Dedifferentiated amniotic fluid mesenchymal stem cell (primary cell): ENCODE results near the gene INMT.

Experiments
- DNase-seq: peaks from one replicate; pipeline ENCODE4 v3.0.0-alpha.2; 2016; ENCODE audit errors: extremely low spot score

The INMT gene

GRCh38 chr7:30780941-30781340 is 29.0 kb downstream of the INMT start:
- DNase-seq: no peak

GRCh38 chr7:30782690-30783089 is 30.8 kb downstream of the INMT start:
- no peak for DNase-seq

- DNase-seq: no peak
Measured at GRCh38 chr7:30785786-30786185, 33.9 kb downstream of the INMT start.

GRCh38 chr7:30787486-30787885 is 35.6 kb downstream of the INMT start:
- no peak for DNase-seq

GRCh38 chr7:30788640-30789333 is 36.9 kb downstream of the INMT start:
- DNase-seq: no peak

GRCh38 chr7:30789334-30789711 is 37.4 kb downstream of the INMT start:
- DNase-seq: peak; percentile 88

- no peak for DNase-seq
Measured at GRCh38 chr7:30790356-30790755, 38.4 kb downstream of the INMT start.

GRCh38 chr7:30791114-30791513 is 39.2 kb downstream of the INMT start:
- no peak for DNase-seq

- no peak for DNase-seq
Measured at GRCh38 chr7:30795161-30795948, 43.4 kb downstream of the INMT start.

- no peak for DNase-seq
Measured at GRCh38 chr7:30796105-30796869, 44.4 kb downstream of the INMT start.

- no peak for DNase-seq
Measured at GRCh38 chr7:30797176-30798040, 45.5 kb downstream of the INMT start.

- peak; percentile 63 for DNase-seq
Measured at GRCh38 chr7:30799206-30799975, 47.5 kb downstream of the INMT start.

- no peak for DNase-seq
Measured at GRCh38 chr7:30799976-30800661, 48.2 kb downstream of the INMT start.

- DNase-seq: peak; percentile 82
Measured at GRCh38 chr7:30800785-30801252, 48.9 kb downstream of the INMT start.

GRCh38 chr7:30802812-30803211 is 50.9 kb downstream of the INMT start:
- DNase-seq: no peak

GRCh38 chr7:30804078-30804661 is 52.2 kb downstream of the INMT start:
- peak; percentile 81 for DNase-seq

- no peak for DNase-seq
Measured at GRCh38 chr7:30805081-30805691, 53.3 kb downstream of the INMT start.

GRCh38 chr7:30805931-30806330 is 54.0 kb downstream of the INMT start:
- DNase-seq: no peak
